ENCODE measurements around the gene PPT1. TPM values are rescaled to one million over a fixed set of nuclear protein-coding genes. Genes with fewer than 3 reads are reported as not detected.

The PPT1 gene
- total and polyA plus RNA-seq, 2 experiments from 2014 or later = 67.4 to 202 TPM

- H3K36me3 ChIP-seq (ENCODE audit: insufficient read depth) = no peaks in the 10 kb centered on the region
- H3K27ac Mint-ChIP-seq = no peak overlapping the region
- H3K4me1 Mint-ChIP-seq = peaks cover 6% of the 10 kb centered on the region
- no peak overlapping the region for H2AFZ ChIP-seq
- TF ChIP-seq CREB1 (CRISPR knock-in tag; IDR thresholded peaks at IDR 0.05; ENCODE audit: low read depth) (no peak), CTCF (conservative IDR thresholded peaks at IDR 0.05; ENCODE audit: low read depth in 2 of 2) (no peak), ZNF462 (CRISPR knock-in tag; IDR thresholded peaks at IDR 0.05) (no peak), EZH2 (IDR thresholded peaks at IDR 0.05; ENCODE audit: low read depth, unreplicated experiment) (no peak), STAT1 (IDR thresholded peaks at IDR 0.05; ENCODE audit: unreplicated experiment) (no peak), ZNF331 (CRISPR knock-in tag; IDR thresholded peaks at IDR 0.05; ENCODE audit: low read depth) (no peak), ETS1 (IDR thresholded peaks at IDR 0.05) (no peak), POLR2AphosphoS5 (IDR thresholded peaks at IDR 0.05; ENCODE audit: low read depth) (no peak), EZH2phosphoT487 (IDR thresholded peaks at IDR 0.05; ENCODE audit: unreplicated experiment) (no peak), REST (IDR thresholded peaks at IDR 0.05; ENCODE audit: unreplicated experiment) (no peak), NANOG (IDR thresholded peaks at IDR 0.05; ENCODE audit: borderline replicate concordance) (no peak), JUNB (IDR thresholded peaks at IDR 0.05; ENCODE audit: unreplicated experiment) (no peak), ZNF114 (CRISPR knock-in tag; IDR thresholded peaks at IDR 0.05) (no peak)
- no peaks in the 10 kb centered on the region for H4K20me1 ChIP-seq (replicated peaks; ENCODE audit: insufficient read depth)
- no peak overlapping the region for H3K4me3 Mint-ChIP-seq
- no peaks in the 10 kb centered on the region for H3K27me3 ChIP-seq (ENCODE audit: insufficient read depth)
- no peak overlapping the region for H3K4me2 ChIP-seq
- no peak overlapping the region for H3K4me3 ChIP-seq
- no peaks in the 10 kb centered on the region for H3K9me2 ChIP-seq (ENCODE audit: insufficient read depth)
- H3K79me2 ChIP-seq (replicated peaks; ENCODE audit: insufficient read depth) = no peaks in the 10 kb centered on the region
- H3K27me3 Mint-ChIP-seq (ENCODE audit: insufficient read depth, low read depth, poor library complexity) = no peaks in the 10 kb centered on the region
- H3K27ac ChIP-seq (ENCODE audit: low read depth) = no peak overlapping the region
- DNase-seq (ENCODE audit: low spot score) (no peak), ATAC-seq (no peak)
- no peaks in the 10 kb centered on the region for H3K4me1 ChIP-seq (ENCODE audit: insufficient read depth)
- H3F3A ChIP-seq (replicated peaks; ENCODE audit: low read depth) = no peaks in the 10 kb centered on the region
- H3K9me3 Mint-ChIP-seq = peaks cover 3% of the 10 kb centered on the region; the same call in 1 of the 3 replicates
- no peaks in the 10 kb centered on the region for H3K36me3 Mint-ChIP-seq (ENCODE audit: low read depth)
These were observed 5.8 kb upstream of the PPT1 start for GRCh38 chr1:40102896-40103295.
